Uterus (tissue), 2 donors: Measurements from ENCODE around the gene CD86.

ENCODE experiments used
- CTCF ChIP-seq, 4 experiments: fragments of 200-600 bp in 2 of 4; fragments of 450-650 bp in 2 of 4; sonication (generic) in 2 of 4; IDR thresholded peaks; one replicate each; pipeline ENCODE4 v1.5.1; 2016 to 2019; ENCODE audit warnings: antibody characterized with exemption in 4 of 4, mild to moderate bottlenecking in 2 of 4, moderate library complexity in 1 of 4
- POLR2A ChIP-seq, 2 donors: fragments of 450-650 bp; IDR thresholded peaks; one replicate each; pipeline ENCODE4 v1.6.1; 2016; ENCODE audit warnings: antibody characterized with exemption in 2 of 2, mild to moderate bottlenecking in 1 of 2, moderate library complexity in 1 of 2

GRCh38 chr3:122019493-122019892 lies 35.7 kb upstream of the CD86 start:
- no peak for TF ChIP-seq CTCF (IDR thresholded peaks at IDR 0.05)
- no peak for TF ChIP-seq POLR2A (IDR thresholded peaks at IDR 0.05)
